ENCODE data around the gene MAML3.

The MAML3 gene

GRCh38 chr4:139828966-139829664 lies 324.9 kb downstream of the MAML3 start:
- TF ChIP-seq, protein P1, sequence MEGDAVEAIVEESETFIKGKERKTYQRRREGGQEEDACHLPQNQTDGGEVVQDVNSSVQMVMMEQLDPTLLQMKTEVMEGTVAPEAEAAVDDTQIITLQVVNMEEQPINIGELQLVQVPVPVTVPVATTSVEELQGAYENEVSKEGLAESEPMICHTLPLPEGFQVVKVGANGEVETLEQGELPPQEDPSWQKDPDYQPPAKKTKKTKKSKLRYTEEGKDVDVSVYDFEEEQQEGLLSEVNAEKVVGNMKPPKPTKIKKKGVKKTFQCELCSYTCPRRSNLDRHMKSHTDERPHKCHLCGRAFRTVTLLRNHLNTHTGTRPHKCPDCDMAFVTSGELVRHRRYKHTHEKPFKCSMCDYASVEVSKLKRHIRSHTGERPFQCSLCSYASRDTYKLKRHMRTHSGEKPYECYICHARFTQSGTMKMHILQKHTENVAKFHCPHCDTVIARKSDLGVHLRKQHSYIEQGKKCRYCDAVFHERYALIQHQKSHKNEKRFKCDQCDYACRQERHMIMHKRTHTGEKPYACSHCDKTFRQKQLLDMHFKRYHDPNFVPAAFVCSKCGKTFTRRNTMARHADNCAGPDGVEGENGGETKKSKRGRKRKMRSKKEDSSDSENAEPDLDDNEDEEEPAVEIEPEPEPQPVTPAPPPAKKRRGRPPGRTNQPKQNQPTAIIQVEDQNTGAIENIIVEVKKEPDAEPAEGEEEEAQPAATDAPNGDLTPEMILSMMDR (IDR thresholded peaks at IDR 0.05; ENCODE audit: extremely low read depth, missing control alignments): no peak
- DNase-seq (ENCODE audit: low spot score): no peak

- TF ChIP-seq, protein P1 (IDR thresholded peaks at IDR 0.05; ENCODE audit: extremely low read depth, missing control alignments): no peak
- no peak for DNase-seq (ENCODE audit: low spot score)
These were observed 327.6 kb downstream of the MAML3 start for GRCh38 chr4:139826426-139826825.

DNA sequence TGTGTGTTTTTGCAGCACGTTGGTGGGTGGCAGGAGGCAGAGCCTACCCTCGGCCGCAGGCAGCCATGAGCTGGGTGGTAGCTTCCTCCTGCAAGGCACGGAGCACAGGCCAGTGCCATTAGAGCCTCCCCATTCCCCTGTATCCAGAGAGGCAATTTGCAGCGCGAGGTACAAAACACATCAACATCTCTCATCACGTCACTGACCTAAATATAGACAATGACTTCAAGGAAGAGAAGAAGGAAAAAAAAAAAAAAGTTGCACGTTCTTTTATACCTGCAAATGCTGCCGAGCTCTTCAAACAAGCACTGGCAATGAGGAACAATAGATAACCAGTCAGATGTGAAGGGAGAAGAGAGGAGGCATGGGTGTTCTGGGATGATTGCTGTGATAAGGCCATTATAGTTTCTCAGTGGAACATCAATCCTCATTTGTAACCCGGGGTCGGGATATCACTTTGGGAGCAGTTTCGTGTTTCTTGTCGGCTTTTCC lies 328.4 kb downstream of the MAML3 start:
- DNase-seq (ENCODE audit: low spot score): no peak
- TF ChIP-seq, protein P1 (IDR thresholded peaks at IDR 0.05; ENCODE audit: extremely low read depth, missing control alignments): no peak

DNA sequence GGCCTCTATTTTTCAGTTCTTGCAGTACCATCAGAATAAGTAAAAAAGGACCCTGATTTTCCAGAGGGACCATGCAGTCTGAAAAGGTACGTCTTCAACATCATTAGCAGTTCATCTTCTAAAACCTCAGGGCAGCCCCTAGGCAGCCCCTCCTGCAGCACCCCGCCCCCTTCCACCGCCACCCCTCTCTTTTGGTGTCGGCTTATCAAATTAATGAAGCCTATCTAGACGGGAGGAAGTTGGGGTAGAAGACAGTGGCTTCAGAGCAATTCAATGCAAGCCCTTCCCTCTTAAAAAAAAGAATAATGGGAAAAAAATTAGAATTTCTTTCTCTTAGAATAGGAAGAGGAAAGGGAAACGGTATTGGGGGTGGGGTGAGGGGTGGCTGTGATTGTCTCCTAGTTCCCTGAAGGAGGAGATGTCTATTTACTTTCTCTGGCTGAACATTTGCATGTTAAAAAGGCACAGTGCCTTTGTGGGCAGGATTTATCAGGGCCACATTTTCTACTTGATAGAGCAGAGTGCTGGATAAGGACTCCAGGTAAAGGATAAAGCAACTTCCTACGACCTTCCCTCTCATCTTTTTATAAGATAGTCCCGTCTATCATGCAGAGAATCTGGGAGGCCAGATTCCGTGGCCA lies 329.0 kb downstream of the MAML3 start:
- no peak for DNase-seq (ENCODE audit: low spot score)
- TF ChIP-seq, protein P1 (IDR thresholded peaks at IDR 0.05; ENCODE audit: extremely low read depth, missing control alignments): no peak

GRCh38 chr4:139823746-139824145 lies 330.2 kb downstream of the MAML3 start:
- DNase-seq (ENCODE audit: low spot score): no peak
- TF ChIP-seq, protein P1 (IDR thresholded peaks at IDR 0.05; ENCODE audit: extremely low read depth, missing control alignments): no peak

DNA sequence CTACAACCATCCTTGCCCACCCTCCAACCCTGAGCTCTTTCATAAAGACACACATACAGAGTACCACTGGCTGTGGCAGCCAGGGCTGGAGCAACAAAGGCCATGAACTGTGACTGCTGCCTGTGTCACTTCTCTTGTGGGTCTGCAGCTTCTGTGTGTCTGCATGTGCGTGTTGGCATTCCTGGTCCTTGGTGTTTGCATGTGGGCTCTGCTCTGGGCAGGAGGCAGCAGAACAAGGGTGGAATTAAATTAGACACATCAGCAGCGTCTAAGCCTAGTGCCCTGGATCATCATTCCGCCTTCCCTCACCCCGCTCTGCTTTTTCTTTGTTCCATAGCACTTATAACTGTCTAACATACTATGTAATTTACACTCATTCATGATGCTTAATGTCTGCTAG lies 330.6 kb downstream of the MAML3 start:
- TF ChIP-seq, protein P1 (IDR thresholded peaks at IDR 0.05; ENCODE audit: extremely low read depth, missing control alignments): no peak

GRCh38 chr4:139822391-139822790 lies 331.6 kb downstream of the MAML3 start:
- no peak for DNase-seq (ENCODE audit: low spot score)
- TF ChIP-seq, protein P1 (IDR thresholded peaks at IDR 0.05; ENCODE audit: extremely low read depth, missing control alignments): no peak

More for the DNA sequence above, 330.6 kb downstream of the MAML3 start:
- DNase-seq (ENCODE audit: low spot score): no peak
